ENCODE measurements around the gene RGL4. TPM values are rescaled to one million over a fixed set of nuclear protein-coding genes. Genes with fewer than 3 reads are reported as not detected.

Gene RGL4
- total and polyA plus RNA-seq, 2 of the 13 experiments (the other 11 are each of a cell fraction or from before 2014, with no cell fraction given) = not detected

- TF ChIP-seq MTF1 (CRISPR knock-in tag; IDR thresholded peaks at IDR 0.05) (no peak), CBX1 (IDR thresholded peaks at IDR 0.05; ENCODE audit: low read depth) (no peak), ERF (CRISPR knock-in tag; IDR thresholded peaks at IDR 0.05) (peak; percentile 68; the same call in 1 of the 2 replicates), ZGPAT (CRISPR knock-in tag; IDR thresholded peaks at IDR 0.05) (peak; percentile 26; the same call in 1 of the 2 replicates), RNF219 (CRISPR knock-in tag; IDR thresholded peaks at IDR 0.05) (no peak), PAWR (CRISPR knock-in tag; IDR thresholded peaks at IDR 0.05; ENCODE audit: borderline replicate concordance) (no peak), JARID2 (CRISPR knock-in tag; IDR thresholded peaks at IDR 0.05; ENCODE audit: insufficient replicate concordance) (peak; percentile 24), SMYD3 (CRISPR knock-in tag; IDR thresholded peaks at IDR 0.05) (no peak), ZBED4 (CRISPR knock-in tag; IDR thresholded peaks at IDR 0.05; ENCODE audit: borderline replicate concordance) (no peak), SOX6 (IDR thresholded peaks at IDR 0.05) (no peak), SOX6 (CRISPR knock-in tag; IDR thresholded peaks at IDR 0.05) (peak; percentile 59), KDM3A (CRISPR knock-in tag; IDR thresholded peaks at IDR 0.05; ENCODE audit: low read depth) (no peak), FOXO4 (CRISPR knock-in tag; conservative IDR thresholded peaks at IDR 0.05) (no peak), YY1 (IDR thresholded peaks at IDR 0.05; ENCODE audit: insufficient read depth, insufficient replicate concordance, low read depth, low read length) (peak; percentile 38), MYPOP (CRISPR knock-in tag; IDR thresholded peaks at IDR 0.05) (no peak), ZNF792 (CRISPR knock-in tag; IDR thresholded peaks at IDR 0.05) (no peak), HNRNPUL1 (IDR thresholded peaks at IDR 0.05; ENCODE audit: low read depth, low read length) (no peak), TOPORS (CRISPR knock-in tag; IDR thresholded peaks at IDR 0.05) (no peak)
Observed at GRCh38 chr22:23675502-23676415, 15.1 kb upstream of the RGL4 start (continued).
